Spleen (tissue), 7 donors: ENCODE data around the gene TSBP1.

Experiments
- POLR2A ChIP-seq, 3 donors: fragments of 450-650 bp; IDR thresholded peaks; one replicate each; pipeline ENCODE4 v1.5.1; 2017; ENCODE audit warnings: antibody characterized with exemption in 3 of 3, mild to moderate bottlenecking in 1 of 3
- POLR2AphosphoS5 ChIP-seq, 3 donors: sonication (generic); formaldehyde crosslinking; IDR thresholded peaks; one replicate each; pipeline ENCODE4 v1.5.1; 2017; ENCODE audit warnings: antibody characterized with exemption in 3 of 3
- TF ChIP-seq, protein P1 (sequence below), 11 experiments: fragments of 200-600 bp in 7 of 11; fragments of 450-650 bp in 4 of 11; sonication (generic) in 4 of 11; IDR thresholded peaks in 8 of 11; conservative IDR thresholded peaks in 3 of 11; 1 replicate in 7 of 11; 2 replicates in 4 of 11; pipeline versions ENCODE4 v1.4.0 to v1.8.0; 2016 to 2021; ENCODE audit warnings: antibody characterized with exemption in 11 of 11, inconsistent platforms in 4 of 11, mild to moderate bottlenecking in 1 of 11
- donor health status: DM: no; HTN: no; CAD: no; lungs with moderate emphysema.
- donor health status: DM: no; HTN: no; CAD: no.
- donor health status: DM: no; HTN: no; CAD: no.

GRCh38 chr6:32375739-32376529, 4.2 kb upstream of the TSBP1 start:
- no peak for TF ChIP-seq POLR2A (IDR thresholded peaks at IDR 0.05)
- TF ChIP-seq, protein P1, sequence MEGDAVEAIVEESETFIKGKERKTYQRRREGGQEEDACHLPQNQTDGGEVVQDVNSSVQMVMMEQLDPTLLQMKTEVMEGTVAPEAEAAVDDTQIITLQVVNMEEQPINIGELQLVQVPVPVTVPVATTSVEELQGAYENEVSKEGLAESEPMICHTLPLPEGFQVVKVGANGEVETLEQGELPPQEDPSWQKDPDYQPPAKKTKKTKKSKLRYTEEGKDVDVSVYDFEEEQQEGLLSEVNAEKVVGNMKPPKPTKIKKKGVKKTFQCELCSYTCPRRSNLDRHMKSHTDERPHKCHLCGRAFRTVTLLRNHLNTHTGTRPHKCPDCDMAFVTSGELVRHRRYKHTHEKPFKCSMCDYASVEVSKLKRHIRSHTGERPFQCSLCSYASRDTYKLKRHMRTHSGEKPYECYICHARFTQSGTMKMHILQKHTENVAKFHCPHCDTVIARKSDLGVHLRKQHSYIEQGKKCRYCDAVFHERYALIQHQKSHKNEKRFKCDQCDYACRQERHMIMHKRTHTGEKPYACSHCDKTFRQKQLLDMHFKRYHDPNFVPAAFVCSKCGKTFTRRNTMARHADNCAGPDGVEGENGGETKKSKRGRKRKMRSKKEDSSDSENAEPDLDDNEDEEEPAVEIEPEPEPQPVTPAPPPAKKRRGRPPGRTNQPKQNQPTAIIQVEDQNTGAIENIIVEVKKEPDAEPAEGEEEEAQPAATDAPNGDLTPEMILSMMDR (IDR thresholded peaks at IDR 0.05 in 8 of 11, conservative IDR thresholded peaks at IDR 0.05 in 3 of 11): no peak
- no peak for TF ChIP-seq POLR2AphosphoS5 (IDR thresholded peaks at IDR 0.05)
